Stimulated activated memory B cell treated with anti-CD40 and anti-IgM and Interleukin-4, amounts not matched to agents 10 μg/mL and 1 μg/mL and 100 μg/mL, for 72 hours (primary cell): ENCODE results near the gene ABHD4.
A peak's percentile ranks its signal among the peaks of the same experiment; 100 is the strongest.

Experiments used
- ATAC-seq: fragments of 150-1000 bp; cut with Tn5 transposase; 2 replicates; pipeline ENCODE4 v1.10.0; 2021
- H3K27ac Mint-ChIP-seq: one replicate; pipeline ENCODE4 v1.8.0; 2022; ENCODE audit warnings: mild to moderate bottlenecking, mixed read lengths
- H3K27me3 Mint-ChIP-seq: one replicate; pipeline ENCODE4 v1.8.0; 2022; ENCODE audit warnings: mixed read lengths
- H3K36me3 Mint-ChIP-seq: one replicate; pipeline ENCODE4 v1.8.0; 2022; ENCODE audit warnings: mixed read lengths
- H3K4me1 Mint-ChIP-seq: one replicate; pipeline ENCODE4 v1.8.0; 2022; ENCODE audit warnings: mixed read lengths
- H3K4me3 Mint-ChIP-seq: one replicate; pipeline ENCODE4 v1.8.0; 2022; ENCODE audit warnings: mild to moderate bottlenecking, moderate library complexity, mixed read lengths
- H3K9me3 Mint-ChIP-seq: one replicate; pipeline ENCODE4 v1.8.0; 2022; ENCODE audit warnings: mixed read lengths

Gene ABHD4

GRCh38 chr14:22650046-22650739 is 52.1 kb downstream of the ABHD4 start:
- no peak for ATAC-seq
- Mint-ChIP-seq H3K36me3 (no peaks in the 10 kb centered on the region), H3K4me3 (no peak overlapping the region), H3K9me3 (no peaks in the 10 kb centered on the region), H3K27me3 (peaks cover 10% of the 10 kb centered on the region), H3K4me1 (no peaks in the 10 kb centered on the region), H3K27ac (no peak overlapping the region)

DNA sequence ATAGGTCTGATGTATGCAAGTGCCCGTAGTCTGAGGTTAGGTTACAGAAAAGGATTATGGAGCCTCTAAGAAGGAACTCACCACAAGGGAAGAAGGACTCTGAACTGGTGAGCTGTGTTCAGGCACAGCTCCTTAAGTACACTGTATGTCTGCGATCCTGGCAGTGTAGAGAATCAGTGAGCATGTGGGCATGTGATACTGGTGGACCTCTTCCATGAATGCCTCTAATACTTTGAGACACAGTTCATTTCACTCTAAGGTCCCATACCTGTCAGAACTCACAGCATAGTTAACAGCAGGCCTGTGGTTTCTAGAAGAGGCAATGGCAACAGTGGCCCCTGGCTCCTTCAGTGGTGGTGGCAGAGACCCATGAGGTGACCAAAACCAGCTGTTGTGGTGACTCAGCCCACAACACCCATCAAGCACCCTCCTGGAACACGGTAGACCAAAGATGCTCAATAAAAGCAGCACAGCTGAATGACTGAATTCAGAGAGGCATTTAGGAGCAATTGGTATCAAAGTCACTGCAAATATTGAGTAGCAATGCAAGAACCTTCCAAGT is 52.9 kb downstream of the ABHD4 start:
- Mint-ChIP-seq H3K27ac (no peak overlapping the region), H3K36me3 (no peaks in the 10 kb centered on the region), H3K9me3 (no peaks in the 10 kb centered on the region), H3K4me1 (no peaks in the 10 kb centered on the region), H3K27me3 (peaks cover 10% of the 10 kb centered on the region), H3K4me3 (no peak overlapping the region)
- ATAC-seq = peak; percentile 77

DNA sequence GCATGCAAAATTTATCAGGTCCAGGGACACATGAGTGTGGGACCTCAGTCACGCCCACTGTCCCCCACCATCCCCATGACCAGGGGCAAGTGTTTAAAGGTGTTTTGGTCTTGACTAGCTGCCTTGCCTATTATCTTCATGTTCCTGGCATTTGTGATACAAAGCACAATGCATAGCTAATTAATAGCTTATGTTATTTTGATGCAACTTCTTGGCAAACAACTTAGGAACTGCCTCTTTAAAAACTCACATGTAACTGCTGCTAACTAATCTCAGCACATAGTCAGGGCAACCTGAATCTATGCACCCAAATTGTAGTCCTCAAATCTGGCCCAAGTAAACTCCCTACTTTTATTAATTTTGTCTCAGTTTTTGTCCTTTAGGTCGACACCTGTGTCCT is 53.5 kb downstream of the ABHD4 start:
- Mint-ChIP-seq H3K9me3 (no peaks in the 10 kb centered on the region), H3K27ac (no peak overlapping the region), H3K4me1 (no peaks in the 10 kb centered on the region), H3K36me3 (no peaks in the 10 kb centered on the region), H3K4me3 (no peak overlapping the region), H3K27me3 (peaks cover 10% of the 10 kb centered on the region)
- peak; percentile 29 for ATAC-seq

DNA sequence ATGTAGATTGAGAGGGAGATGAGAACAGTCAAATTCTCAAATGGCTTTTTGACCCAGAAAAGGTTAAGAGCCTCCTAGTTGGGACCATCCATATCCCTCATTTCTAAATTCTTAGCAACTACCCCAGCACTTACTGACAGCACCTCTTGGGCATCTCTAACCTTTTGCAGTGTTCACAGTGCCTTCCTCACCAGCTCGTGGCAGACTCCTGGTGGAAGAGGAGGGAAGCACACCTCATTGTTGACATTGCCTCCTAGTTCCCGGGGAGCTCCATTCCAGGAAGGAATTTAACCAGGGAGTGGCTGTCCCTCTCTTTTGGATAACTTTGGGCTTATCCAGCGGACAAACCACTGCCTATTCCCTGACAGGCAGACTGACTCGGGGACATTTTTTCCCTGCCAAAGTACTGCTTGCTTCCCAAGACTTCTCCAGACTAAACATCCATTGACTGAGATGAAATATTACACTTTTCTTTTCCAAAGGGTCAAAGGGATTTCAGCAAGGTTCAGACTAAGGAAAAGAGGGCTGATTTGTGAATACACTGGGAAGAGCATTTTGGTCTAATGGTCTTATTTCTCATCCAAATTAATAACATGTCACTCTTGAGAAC is 55.0 kb downstream of the ABHD4 start:
- no peak overlapping the region for H3K4me3 Mint-ChIP-seq

GRCh38 chr14:22656226-22656625 is 58.1 kb downstream of the ABHD4 start:
- Mint-ChIP-seq H3K27ac (no peak overlapping the region), H3K36me3 (no peaks in the 10 kb centered on the region), H3K9me3 (no peaks in the 10 kb centered on the region), H3K27me3 (no peaks in the 10 kb centered on the region), H3K4me3 (no peak overlapping the region), H3K4me1 (no peaks in the 10 kb centered on the region)
- no peak for ATAC-seq

More for the DNA sequence above, 55.0 kb downstream of the ABHD4 start:
- ATAC-seq = peak; percentile 74
- H3K9me3 Mint-ChIP-seq = no peaks in the 10 kb centered on the region
- no peaks in the 10 kb centered on the region for H3K4me1 Mint-ChIP-seq
- no peaks in the 10 kb centered on the region for H3K36me3 Mint-ChIP-seq
- no peak overlapping the region for H3K27ac Mint-ChIP-seq
- peaks cover 10% of the 10 kb centered on the region for H3K27me3 Mint-ChIP-seq

GRCh38 chr14:22656945-22657731 is 59.0 kb downstream of the ABHD4 start:
- no peak for ATAC-seq
- Mint-ChIP-seq H3K9me3 (no peaks in the 10 kb centered on the region), H3K36me3 (no peaks in the 10 kb centered on the region), H3K4me1 (no peaks in the 10 kb centered on the region), H3K27ac (no peak overlapping the region), H3K27me3 (no peaks in the 10 kb centered on the region), H3K4me3 (no peak overlapping the region)

- peak; percentile 31 for ATAC-seq
- Mint-ChIP-seq H3K4me3 (no peak overlapping the region), H3K9me3 (no peaks in the 10 kb centered on the region), H3K36me3 (no peaks in the 10 kb centered on the region), H3K27ac (no peak overlapping the region), H3K27me3 (no peaks in the 10 kb centered on the region), H3K4me1 (no peaks in the 10 kb centered on the region)
Observed at GRCh38 chr14:22657861-22658260, 59.8 kb downstream of the ABHD4 start.

- H3K27me3 Mint-ChIP-seq = no peaks in the 10 kb centered on the region
- H3K4me3 Mint-ChIP-seq = no peak overlapping the region
- no peaks in the 10 kb centered on the region for H3K9me3 Mint-ChIP-seq
- no peaks in the 10 kb centered on the region for H3K4me1 Mint-ChIP-seq
- no peaks in the 10 kb centered on the region for H3K36me3 Mint-ChIP-seq
- ATAC-seq = no peak
- H3K27ac Mint-ChIP-seq = no peak overlapping the region
Observed at GRCh38 chr14:22658946-22659345, 60.8 kb downstream of the ABHD4 start.

- ATAC-seq = no peak
- Mint-ChIP-seq H3K27ac (no peak overlapping the region), H3K4me1 (no peaks in the 10 kb centered on the region), H3K36me3 (no peaks in the 10 kb centered on the region), H3K4me3 (no peak overlapping the region), H3K27me3 (no peaks in the 10 kb centered on the region), H3K9me3 (no peaks in the 10 kb centered on the region)
Observed at GRCh38 chr14:22660654-22661053, 62.6 kb downstream of the ABHD4 start.
